ENCODE results near the gene ELOA. TPM values are rescaled to one million over a fixed set of nuclear protein-coding genes. Genes with fewer than 3 reads are reported as not detected.

Gene ELOA
- total and polyA plus RNA-seq, 9 of the 15 experiments (the other 6 are each of a cell fraction or from before 2014, with no cell fraction given), result 31.9 to 98.6 (median 61.3) TPM

DNA sequence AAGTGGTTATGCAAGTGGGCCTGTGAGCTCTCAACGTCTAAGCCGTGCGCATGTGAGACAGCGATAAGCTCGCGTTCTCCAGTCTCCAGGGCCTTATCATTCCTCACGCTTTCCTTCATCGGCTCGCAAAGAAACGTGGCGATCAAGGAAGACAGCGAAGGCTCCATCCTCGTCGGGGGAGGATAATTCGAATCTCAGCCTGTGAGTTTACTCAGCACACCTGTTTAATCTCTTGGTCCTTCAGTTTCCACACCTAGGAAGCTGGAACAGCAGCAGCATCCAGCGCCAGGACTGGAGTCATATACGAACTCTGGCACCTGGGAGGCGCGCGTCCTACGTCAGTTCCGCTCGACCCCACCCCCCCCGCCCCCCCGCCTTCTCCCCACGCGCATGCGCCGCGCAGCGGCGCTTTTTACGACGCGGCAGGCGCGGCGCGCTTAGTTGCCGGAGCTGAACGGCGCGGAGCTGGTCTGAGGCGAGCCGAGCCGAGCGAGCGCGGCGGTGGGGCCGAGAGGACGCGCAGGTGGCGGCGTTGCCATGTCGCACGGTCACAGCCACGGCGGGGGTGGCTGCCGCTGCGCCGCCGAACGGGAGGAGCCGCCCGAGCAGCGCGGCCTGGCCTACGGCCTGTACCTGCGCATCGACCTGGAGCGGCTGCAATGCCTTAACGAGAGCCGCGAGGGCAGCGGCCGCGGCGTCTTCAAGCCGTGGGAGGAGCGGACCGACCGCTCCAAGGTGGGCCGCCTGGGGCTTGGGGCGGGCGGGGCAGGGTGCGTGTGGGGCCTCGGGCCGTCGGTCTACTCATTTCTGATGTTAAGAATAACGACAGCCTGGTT, 34.9 kb downstream of the ELOA start, which contains the start of gene PITHD1 (continued):
- TF ChIP-seq, protein P1, sequence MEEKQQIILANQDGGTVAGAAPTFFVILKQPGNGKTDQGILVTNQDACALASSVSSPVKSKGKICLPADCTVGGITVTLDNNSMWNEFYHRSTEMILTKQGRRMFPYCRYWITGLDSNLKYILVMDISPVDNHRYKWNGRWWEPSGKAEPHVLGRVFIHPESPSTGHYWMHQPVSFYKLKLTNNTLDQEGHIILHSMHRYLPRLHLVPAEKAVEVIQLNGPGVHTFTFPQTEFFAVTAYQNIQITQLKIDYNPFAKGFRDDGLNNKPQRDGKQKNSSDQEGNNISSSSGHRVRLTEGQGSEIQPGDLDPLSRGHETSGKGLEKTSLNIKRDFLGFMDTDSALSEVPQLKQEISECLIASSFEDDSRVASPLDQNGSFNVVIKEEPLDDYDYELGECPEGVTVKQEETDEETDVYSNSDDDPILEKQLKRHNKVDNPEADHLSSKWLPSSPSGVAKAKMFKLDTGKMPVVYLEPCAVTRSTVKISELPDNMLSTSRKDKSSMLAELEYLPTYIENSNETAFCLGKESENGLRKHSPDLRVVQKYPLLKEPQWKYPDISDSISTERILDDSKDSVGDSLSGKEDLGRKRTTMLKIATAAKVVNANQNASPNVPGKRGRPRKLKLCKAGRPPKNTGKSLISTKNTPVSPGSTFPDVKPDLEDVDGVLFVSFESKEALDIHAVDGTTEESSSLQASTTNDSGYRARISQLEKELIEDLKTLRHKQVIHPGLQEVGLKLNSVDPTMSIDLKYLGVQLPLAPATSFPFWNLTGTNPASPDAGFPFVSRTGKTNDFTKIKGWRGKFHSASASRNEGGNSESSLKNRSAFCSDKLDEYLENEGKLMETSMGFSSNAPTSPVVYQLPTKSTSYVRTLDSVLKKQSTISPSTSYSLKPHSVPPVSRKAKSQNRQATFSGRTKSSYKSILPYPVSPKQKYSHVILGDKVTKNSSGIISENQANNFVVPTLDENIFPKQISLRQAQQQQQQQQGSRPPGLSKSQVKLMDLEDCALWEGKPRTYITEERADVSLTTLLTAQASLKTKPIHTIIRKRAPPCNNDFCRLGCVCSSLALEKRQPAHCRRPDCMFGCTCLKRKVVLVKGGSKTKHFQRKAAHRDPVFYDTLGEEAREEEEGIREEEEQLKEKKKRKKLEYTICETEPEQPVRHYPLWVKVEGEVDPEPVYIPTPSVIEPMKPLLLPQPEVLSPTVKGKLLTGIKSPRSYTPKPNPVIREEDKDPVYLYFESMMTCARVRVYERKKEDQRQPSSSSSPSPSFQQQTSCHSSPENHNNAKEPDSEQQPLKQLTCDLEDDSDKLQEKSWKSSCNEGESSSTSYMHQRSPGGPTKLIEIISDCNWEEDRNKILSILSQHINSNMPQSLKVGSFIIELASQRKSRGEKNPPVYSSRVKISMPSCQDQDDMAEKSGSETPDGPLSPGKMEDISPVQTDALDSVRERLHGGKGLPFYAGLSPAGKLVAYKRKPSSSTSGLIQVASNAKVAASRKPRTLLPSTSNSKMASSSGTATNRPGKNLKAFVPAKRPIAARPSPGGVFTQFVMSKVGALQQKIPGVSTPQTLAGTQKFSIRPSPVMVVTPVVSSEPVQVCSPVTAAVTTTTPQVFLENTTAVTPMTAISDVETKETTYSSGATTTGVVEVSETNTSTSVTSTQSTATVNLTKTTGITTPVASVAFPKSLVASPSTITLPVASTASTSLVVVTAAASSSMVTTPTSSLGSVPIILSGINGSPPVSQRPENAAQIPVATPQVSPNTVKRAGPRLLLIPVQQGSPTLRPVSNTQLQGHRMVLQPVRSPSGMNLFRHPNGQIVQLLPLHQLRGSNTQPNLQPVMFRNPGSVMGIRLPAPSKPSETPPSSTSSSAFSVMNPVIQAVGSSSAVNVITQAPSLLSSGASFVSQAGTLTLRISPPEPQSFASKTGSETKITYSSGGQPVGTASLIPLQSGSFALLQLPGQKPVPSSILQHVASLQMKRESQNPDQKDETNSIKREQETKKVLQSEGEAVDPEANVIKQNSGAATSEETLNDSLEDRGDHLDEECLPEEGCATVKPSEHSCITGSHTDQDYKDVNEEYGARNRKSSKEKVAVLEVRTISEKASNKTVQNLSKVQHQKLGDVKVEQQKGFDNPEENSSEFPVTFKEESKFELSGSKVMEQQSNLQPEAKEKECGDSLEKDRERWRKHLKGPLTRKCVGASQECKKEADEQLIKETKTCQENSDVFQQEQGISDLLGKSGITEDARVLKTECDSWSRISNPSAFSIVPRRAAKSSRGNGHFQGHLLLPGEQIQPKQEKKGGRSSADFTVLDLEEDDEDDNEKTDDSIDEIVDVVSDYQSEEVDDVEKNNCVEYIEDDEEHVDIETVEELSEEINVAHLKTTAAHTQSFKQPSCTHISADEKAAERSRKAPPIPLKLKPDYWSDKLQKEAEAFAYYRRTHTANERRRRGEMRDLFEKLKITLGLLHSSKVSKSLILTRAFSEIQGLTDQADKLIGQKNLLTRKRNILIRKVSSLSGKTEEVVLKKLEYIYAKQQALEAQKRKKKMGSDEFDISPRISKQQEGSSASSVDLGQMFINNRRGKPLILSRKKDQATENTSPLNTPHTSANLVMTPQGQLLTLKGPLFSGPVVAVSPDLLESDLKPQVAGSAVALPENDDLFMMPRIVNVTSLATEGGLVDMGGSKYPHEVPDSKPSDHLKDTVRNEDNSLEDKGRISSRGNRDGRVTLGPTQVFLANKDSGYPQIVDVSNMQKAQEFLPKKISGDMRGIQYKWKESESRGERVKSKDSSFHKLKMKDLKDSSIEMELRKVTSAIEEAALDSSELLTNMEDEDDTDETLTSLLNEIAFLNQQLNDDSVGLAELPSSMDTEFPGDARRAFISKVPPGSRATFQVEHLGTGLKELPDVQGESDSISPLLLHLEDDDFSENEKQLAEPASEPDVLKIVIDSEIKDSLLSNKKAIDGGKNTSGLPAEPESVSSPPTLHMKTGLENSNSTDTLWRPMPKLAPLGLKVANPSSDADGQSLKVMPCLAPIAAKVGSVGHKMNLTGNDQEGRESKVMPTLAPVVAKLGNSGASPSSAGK (IDR thresholded peaks at IDR 0.05), result peak; percentile 94
- TF ChIP-seq, protein P2, sequence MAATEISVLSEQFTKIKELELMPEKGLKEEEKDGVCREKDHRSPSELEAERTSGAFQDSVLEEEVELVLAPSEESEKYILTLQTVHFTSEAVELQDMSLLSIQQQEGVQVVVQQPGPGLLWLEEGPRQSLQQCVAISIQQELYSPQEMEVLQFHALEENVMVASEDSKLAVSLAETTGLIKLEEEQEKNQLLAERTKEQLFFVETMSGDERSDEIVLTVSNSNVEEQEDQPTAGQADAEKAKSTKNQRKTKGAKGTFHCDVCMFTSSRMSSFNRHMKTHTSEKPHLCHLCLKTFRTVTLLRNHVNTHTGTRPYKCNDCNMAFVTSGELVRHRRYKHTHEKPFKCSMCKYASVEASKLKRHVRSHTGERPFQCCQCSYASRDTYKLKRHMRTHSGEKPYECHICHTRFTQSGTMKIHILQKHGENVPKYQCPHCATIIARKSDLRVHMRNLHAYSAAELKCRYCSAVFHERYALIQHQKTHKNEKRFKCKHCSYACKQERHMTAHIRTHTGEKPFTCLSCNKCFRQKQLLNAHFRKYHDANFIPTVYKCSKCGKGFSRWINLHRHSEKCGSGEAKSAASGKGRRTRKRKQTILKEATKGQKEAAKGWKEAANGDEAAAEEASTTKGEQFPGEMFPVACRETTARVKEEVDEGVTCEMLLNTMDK (IDR thresholded peaks at IDR 0.05; ENCODE audit: borderline replicate concordance, insufficient read depth, low read depth, low read length, poor library complexity, severe bottlenecking), result no peak
- TF ChIP-seq, protein P3, sequence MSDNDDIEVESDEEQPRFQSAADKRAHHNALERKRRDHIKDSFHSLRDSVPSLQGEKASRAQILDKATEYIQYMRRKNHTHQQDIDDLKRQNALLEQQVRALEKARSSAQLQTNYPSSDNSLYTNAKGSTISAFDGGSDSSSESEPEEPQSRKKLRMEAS (CRISPR knock-in tag; IDR thresholded peaks at IDR 0.05), result peak; percentile 94
- TF ChIP-seq CBFB (CRISPR knock-in tag; IDR thresholded peaks at IDR 0.05) (0 out of 2 replicates have a peak, but pooled peaks have one; percentile 16), POLR2AphosphoS5 (IDR thresholded peaks at IDR 0.05; ENCODE audit: control insufficient read depth, insufficient read depth, low read depth, low read length) (peak; percentile 93), KLF16 (IDR thresholded peaks at IDR 0.05) (peak; percentile 90), FOXJ2 (tag; IDR thresholded peaks at IDR 0.05) (0 out of 2 replicates have a peak, but pooled peaks have one; percentile 49), ARID1B (IDR thresholded peaks at IDR 0.05) (peak; percentile 97), MECOM (CRISPR knock-in tag; IDR thresholded peaks at IDR 0.05) (no peak)
- TF ChIP-seq, protein P4, sequence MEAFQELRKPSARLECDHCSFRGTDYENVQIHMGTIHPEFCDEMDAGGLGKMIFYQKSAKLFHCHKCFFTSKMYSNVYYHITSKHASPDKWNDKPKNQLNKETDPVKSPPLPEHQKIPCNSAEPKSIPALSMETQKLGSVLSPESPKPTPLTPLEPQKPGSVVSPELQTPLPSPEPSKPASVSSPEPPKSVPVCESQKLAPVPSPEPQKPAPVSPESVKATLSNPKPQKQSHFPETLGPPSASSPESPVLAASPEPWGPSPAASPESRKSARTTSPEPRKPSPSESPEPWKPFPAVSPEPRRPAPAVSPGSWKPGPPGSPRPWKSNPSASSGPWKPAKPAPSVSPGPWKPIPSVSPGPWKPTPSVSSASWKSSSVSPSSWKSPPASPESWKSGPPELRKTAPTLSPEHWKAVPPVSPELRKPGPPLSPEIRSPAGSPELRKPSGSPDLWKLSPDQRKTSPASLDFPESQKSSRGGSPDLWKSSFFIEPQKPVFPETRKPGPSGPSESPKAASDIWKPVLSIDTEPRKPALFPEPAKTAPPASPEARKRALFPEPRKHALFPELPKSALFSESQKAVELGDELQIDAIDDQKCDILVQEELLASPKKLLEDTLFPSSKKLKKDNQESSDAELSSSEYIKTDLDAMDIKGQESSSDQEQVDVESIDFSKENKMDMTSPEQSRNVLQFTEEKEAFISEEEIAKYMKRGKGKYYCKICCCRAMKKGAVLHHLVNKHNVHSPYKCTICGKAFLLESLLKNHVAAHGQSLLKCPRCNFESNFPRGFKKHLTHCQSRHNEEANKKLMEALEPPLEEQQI (IDR thresholded peaks at IDR 0.05), result peak; percentile 8; the same call in 1 of the 2 replicates

Data from K562 (cell line).